ENCODE measurements around the gene RAPGEF5.

RAPGEF5 gene

DNA sequence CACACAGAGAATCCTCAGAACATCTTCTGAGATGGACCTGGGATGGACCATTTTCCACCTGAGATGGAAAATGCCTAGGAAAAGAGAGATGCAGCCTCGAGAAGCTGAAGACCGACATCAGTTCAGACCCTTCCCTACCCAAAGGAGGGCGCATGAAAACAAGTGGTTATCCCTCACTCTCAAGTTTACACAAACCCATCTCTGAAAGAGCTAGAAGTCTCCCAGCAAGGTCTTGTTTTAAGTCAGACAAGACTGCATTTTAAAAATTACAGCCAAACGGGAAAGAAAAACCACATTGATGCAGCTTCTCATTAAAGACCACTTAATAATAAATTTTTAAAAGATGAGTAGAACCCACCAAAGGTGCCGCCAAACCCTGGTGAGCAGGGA lies 1.3 kb downstream of the RAPGEF5 start:
- TF ChIP-seq, protein P1, sequence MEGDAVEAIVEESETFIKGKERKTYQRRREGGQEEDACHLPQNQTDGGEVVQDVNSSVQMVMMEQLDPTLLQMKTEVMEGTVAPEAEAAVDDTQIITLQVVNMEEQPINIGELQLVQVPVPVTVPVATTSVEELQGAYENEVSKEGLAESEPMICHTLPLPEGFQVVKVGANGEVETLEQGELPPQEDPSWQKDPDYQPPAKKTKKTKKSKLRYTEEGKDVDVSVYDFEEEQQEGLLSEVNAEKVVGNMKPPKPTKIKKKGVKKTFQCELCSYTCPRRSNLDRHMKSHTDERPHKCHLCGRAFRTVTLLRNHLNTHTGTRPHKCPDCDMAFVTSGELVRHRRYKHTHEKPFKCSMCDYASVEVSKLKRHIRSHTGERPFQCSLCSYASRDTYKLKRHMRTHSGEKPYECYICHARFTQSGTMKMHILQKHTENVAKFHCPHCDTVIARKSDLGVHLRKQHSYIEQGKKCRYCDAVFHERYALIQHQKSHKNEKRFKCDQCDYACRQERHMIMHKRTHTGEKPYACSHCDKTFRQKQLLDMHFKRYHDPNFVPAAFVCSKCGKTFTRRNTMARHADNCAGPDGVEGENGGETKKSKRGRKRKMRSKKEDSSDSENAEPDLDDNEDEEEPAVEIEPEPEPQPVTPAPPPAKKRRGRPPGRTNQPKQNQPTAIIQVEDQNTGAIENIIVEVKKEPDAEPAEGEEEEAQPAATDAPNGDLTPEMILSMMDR (conservative IDR thresholded peaks at IDR 0.05), result no peak
- H3K27ac ChIP-seq, result no peak overlapping the region

DNA sequence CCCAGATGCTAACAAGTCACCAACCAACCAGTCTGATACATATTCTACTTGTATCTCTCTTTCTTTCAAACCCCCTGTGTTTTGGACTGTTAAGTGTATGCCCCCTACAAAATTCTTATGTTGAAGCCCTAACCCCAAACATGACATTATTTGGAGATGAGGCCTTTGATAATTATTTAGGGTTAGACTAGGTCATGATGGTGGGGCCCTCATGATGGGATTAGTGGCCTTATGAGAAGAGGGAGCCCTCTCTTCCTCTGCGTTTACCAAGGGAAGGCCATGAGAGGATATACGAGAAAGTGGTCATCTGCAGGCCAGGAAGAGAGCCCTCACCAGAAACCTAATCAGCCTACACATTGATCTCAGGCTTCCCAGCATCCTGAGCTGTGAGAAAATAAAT lies 2.5 kb downstream of the RAPGEF5 start:
- H3K27ac ChIP-seq, result no peak overlapping the region
- TF ChIP-seq, protein P1 (conservative IDR thresholded peaks at IDR 0.05), result no peak
- no peak for TF ChIP-seq ZFX (IDR thresholded peaks at IDR 0.05)

DNA sequence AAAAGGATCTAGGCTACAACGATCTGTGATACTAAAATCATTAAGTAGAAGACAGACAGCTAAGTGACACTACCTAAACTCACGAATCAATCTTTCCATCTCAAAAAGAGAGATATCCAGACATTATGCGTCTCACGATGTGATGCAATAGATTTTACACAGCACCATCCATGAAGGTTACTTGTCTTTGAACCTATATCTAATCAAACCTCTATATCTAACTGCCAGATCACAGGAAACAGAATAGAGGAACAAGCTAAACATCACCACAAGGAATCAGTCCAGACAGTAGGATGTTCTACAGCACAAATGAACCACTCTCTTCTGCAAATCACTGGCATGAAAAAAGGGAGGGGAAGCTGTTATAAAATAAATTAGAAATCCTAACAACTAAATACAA lies 4.1 kb downstream of the RAPGEF5 start:
- TF ChIP-seq, protein P1 (conservative IDR thresholded peaks at IDR 0.05), result no peak
- no peak for TF ChIP-seq ZFX (IDR thresholded peaks at IDR 0.05)
- no peak overlapping the region for H3K27ac ChIP-seq

DNA sequence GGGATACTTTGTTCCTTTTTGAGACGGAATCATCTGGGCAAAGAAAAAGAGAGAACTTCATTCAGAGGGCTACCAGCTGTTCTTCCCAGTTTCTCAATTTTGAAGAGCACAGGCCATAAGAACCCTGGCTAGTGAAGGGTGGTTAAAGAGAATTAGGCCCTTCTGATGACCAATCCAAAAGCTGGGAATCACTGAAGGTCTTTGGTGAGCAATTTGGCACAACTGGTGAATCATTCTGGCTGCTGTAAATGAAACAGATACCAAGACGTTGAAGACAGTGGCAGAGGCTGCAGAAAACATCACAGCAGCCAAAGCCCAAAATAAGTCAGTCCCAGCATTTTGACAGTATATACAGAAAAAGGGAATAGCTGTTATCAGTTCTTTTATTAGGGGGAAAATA lies 5.1 kb downstream of the RAPGEF5 start:
- TF ChIP-seq ZFX (IDR thresholded peaks at IDR 0.05), result no peak
- TF ChIP-seq, protein P1 (conservative IDR thresholded peaks at IDR 0.05), result no peak
- peak overlapping the region; percentile 44; the same call in 1 of the 2 replicates for H3K27ac ChIP-seq

DNA sequence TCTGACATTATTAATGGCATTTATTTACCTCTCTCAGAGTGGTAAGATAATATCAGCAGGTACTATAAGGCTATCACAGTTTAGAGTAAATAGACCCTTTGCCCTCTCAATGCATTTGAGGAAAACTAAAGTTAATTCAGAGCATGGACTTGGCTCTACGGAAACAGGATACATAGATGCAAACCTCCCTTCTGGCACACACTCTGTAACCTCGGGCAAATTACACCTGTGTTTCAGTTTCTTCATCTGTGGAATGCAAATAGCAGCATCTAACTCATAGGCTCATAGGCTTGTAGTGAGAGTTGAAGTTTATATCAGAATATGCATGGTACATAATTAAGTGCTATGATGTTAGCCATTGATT lies 5.6 kb downstream of the RAPGEF5 start:
- no peak overlapping the region for H3K27ac ChIP-seq
- no peak for TF ChIP-seq ZFX (IDR thresholded peaks at IDR 0.05)
- TF ChIP-seq, protein P1 (conservative IDR thresholded peaks at IDR 0.05), result no peak

DNA sequence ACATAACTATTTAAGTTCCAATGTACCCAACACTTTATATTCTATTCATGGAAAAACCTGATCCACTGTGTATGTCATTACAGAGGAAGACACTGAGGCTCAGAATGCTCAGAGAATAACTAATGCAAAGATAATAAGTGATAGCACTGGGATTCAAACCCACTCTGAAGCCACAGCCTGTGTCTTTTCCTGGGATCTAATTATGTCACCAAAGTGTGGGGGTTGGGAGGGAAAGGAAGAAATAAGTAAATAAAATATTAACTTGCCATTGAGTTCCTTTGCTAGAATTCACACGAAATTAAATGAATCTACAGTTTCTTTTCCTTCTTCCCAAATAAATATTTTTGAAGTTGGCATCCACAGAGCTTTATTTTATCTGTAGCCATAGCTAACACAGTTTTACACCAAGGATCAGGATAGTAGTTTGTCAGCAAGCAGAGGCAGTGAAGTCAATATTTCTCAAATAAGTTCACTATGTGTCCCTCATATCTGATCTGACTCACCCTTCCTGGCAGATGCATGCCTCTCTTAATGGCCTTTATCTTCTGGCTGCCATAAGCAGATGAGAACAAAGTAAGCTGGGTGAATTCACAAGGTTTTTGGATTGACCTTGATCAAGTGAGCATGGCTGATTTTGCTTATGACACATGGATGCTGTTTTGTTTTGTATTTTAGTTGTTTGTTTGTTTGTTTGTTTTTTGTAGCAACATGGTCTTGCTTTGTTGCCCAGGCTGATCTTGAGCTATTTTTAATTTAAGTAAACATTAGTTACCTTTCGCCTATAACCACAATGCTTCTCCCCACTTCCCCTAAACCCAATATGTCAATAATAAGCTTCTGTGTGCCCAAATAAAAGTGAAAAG lies 6.3 kb downstream of the RAPGEF5 start:
- peak overlapping the region; percentile 34; the same call in 1 of the 2 replicates for H3K27ac ChIP-seq

DNA sequence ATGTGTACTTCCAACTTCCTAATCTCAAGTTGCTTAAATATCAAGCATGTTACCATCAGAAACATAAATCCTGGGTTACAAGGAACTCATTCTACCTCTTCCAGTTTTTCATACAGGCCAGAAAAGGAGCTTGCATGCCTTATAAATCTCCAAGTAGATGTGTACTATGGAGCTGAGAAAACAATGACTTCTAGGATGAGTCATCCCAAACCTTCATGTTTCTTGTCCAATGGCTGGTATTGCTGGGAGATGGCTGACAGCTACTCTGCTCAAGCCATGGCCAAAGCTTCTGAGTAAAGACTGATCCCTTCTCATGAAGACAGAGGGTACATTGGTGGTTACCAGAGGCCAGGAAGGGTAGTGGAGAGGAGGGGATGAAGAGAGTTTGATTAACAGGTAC lies 8.6 kb downstream of the RAPGEF5 start:
- peak overlapping the region; percentile 0; the same call in 1 of the 2 replicates for H3K27ac ChIP-seq
- TF ChIP-seq ZFX (IDR thresholded peaks at IDR 0.05), result no peak

More for the DNA sequence above, 6.3 kb downstream of the RAPGEF5 start:
- TF ChIP-seq, protein P1 (conservative IDR thresholded peaks at IDR 0.05), result no peak
- no peak for TF ChIP-seq ZFX (IDR thresholded peaks at IDR 0.05)

Measured in C4-2B (cell line).